ENCODE results near the gene STC2. TPM values are rescaled to one million over a fixed set of nuclear protein-coding genes. Genes with fewer than 3 reads are reported as not detected.

Gene STC2
- total and polyA plus RNA-seq, 2 of the 4 experiments (the other 2 are of a cell fraction), result 87.5 to 270 TPM

DNA sequence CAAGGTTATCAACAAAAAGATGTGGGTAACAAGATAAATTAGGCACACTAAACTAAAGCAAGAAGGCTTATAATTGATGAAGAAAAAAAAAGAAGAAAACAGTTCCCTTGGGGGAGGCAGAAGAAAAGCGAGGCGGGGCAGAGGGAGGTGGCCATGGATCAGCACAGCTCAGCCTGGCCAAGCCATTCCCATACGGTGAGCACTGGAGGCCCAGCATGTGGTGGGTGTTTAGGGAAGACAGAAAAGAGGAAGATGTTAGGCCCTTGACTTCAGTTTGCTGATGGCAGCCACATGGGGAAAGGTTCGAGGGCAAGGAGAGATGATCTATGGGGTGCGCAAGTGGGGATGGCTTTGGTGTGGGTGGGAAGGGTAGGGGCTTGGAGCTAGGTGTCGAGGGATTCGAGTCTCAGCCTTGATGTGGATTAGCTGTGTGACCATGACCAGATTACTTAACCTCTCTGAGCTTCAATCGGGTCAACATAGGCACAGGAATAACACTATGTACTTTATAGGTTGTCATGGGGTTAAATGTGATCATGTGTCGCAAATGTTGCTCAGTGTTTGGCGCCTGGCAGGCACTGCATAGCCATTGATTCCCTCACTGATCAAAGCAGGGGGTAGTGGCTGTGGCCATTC is 10.3 kb upstream of the STC2 start:
- Histone ChIP-seq H4K20me1 (ENCODE audit: insufficient read depth, low read length) (no peaks in the 10 kb centered on the region), H3K27ac (ENCODE audit: insufficient read depth, low read length) (no peak overlapping the region), H3K4me3 (ENCODE audit: insufficient read depth, low read depth, low read length) (no peak overlapping the region), H3K18ac (ENCODE audit: low read depth, low read length) (no peak overlapping the region; the same call in 1 of the 2 replicates), H3K56ac (ENCODE audit: extremely low read depth, insufficient read depth, low read length) (no peak overlapping the region), H3K4me1 (ENCODE audit: control insufficient read depth, insufficient read depth, low read length) (peaks cover 4% of the 10 kb centered on the region; the same call in 1 of the 2 replicates), H3K79me1 (ENCODE audit: low read depth in 1 of 2, low read length in 2 of 2) (no peaks in the 10 kb centered on the region), H2BK15ac (ENCODE audit: low read depth, low read length) (peak overlapping the region; percentile 54; the same call in 1 of the 3 replicates), H3K27me3 (ENCODE audit: control insufficient read depth, insufficient read depth, low read length) (no peaks in the 10 kb centered on the region; the same call in 1 of the 2 replicates), H2AK9ac (replicated peaks; ENCODE audit: low read depth, low read length, poor library complexity) (no peak overlapping the region), H4K91ac (ENCODE audit: insufficient read depth, low read depth, low read length) (no peak overlapping the region), H2BK20ac (ENCODE audit: low read depth, low read length) (peak overlapping the region; percentile 40), H2AK5ac (ENCODE audit: low read depth, low read length) (peak overlapping the region; percentile 43; the same call in 1 of the 2 replicates), H2BK120ac (ENCODE audit: low read depth, low read length) (no peak overlapping the region), H3K9me3 (ENCODE audit: control insufficient read depth, insufficient read depth, low read length) (no peaks in the 10 kb centered on the region), H3K4ac (ENCODE audit: low read depth, low read length) (peak overlapping the region; percentile 24), H3K36me3 (ENCODE audit: control insufficient read depth, insufficient read depth, low read length) (no peaks in the 10 kb centered on the region), H3K14ac (replicated peaks; ENCODE audit: low read depth, low read length) (0 out of 2 replicates have a peak overlapping the region, but pooled peaks have one; percentile 6), H3K9ac (ENCODE audit: low read depth, low read length) (no peak overlapping the region), H3K9me1 (ENCODE audit: insufficient read depth, low read length) (no peaks in the 10 kb centered on the region; the same call in 1 of the 2 replicates), H4K5ac (ENCODE audit: low read depth, low read length) (peak overlapping the region; percentile 17; the same call in 1 of the 2 replicates), H4K8ac (ENCODE audit: low read depth in 2 of 2, low read length in 2 of 2) (no peak overlapping the region), H3K23ac (ENCODE audit: low read depth, low read length) (no peak overlapping the region), H2AFZ (replicated peaks; ENCODE audit: low read length, poor library complexity) (peak overlapping the region; percentile 39), H2BK5ac (ENCODE audit: low read depth, low read length, poor library complexity, severe bottlenecking) (no peak overlapping the region), H3K4me2 (ENCODE audit: low read depth, low read length) (no peak overlapping the region)
- dilution Hi-C loops (cut with HindIII; ENCODE audit: low sequenced_read_pairs, unreplicated experiment) (no loop called here), in situ Hi-C loops (cut with MboI; ENCODE audit: low sequenced_read_pairs) (no loop called here), intact Hi-C loops (cut with micrococcal nuclease) (no loop called here)
- no peak for TF ChIP-seq RCOR1 (IDR thresholded peaks at IDR 0.05; ENCODE audit: insufficient replicate concordance, low read length)
- no peak for TF ChIP-seq RFX5 (IDR thresholded peaks at IDR 0.05; ENCODE audit: low read depth, low read length)
- no peak for TF ChIP-seq RAD21 (IDR thresholded peaks at IDR 0.05; ENCODE audit: low read length)
- TF ChIP-seq, protein P1, sequence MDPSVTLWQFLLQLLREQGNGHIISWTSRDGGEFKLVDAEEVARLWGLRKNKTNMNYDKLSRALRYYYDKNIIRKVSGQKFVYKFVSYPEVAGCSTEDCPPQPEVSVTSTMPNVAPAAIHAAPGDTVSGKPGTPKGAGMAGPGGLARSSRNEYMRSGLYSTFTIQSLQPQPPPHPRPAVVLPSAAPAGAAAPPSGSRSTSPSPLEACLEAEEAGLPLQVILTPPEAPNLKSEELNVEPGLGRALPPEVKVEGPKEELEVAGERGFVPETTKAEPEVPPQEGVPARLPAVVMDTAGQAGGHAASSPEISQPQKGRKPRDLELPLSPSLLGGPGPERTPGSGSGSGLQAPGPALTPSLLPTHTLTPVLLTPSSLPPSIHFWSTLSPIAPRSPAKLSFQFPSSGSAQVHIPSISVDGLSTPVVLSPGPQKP (IDR thresholded peaks at IDR 0.05; ENCODE audit: borderline replicate concordance, low read depth, low read length), result no peak
- no peak for TF ChIP-seq USF2 (IDR thresholded peaks at IDR 0.05; ENCODE audit: low read depth, low read length)
- TF ChIP-seq POLR2A (IDR thresholded peaks at IDR 0.05; ENCODE audit: low read depth, low read length), result no peak
- TF ChIP-seq MAZ (IDR thresholded peaks at IDR 0.05; ENCODE audit: borderline replicate concordance, low read depth, low read length), result no peak
- TF ChIP-seq MXI1 (IDR thresholded peaks at IDR 0.05; ENCODE audit: borderline replicate concordance, low read depth, low read length), result no peak
- TF ChIP-seq CEBPB (IDR thresholded peaks at IDR 0.05; ENCODE audit: low read depth, low read length), result no peak
- POLR2A ChIA-PET (ENCODE audit: unreplicated experiment), result no interaction called here
- 100% methylated on average over 5 of the region's 10 CpGs; no CpG with 5 or more reads in 1 of the 2 experiments for whole genome bisulfite sequencing, 2 experiments (ENCODE audit: extremely low coverage in 2 of 2, insufficient read length in 1 of 2)
- no TSS peak for BruUV-seq (replicated peaks)
- CTCF ChIA-PET, result no interaction called here
- DNase-seq, result no peak
- ATAC-seq (ENCODE audit: low read depth), result no peak

Measured in IMR-90 (cell line).